ENCODE results near the gene AEBP1. TPM values are rescaled to one million over a fixed set of nuclear protein-coding genes. Genes with fewer than 3 reads are reported as not detected.

AEBP1 gene
- total RNA-seq, 1 donor from 2014 or later, result 0.26 TPM

GRCh38 chr7:44112231-44112996 lies 8.3 kb downstream of the AEBP1 start:
- peak; percentile 43 for FAIRE-seq
- H3K4me3 ChIP-seq (ENCODE audit: low read depth, low read length), result no peak overlapping the region
- H3K27me3 ChIP-seq (ENCODE audit: control insufficient read depth, insufficient read depth, low read length), result no peaks in the 10 kb centered on the region
- DNase-seq (ENCODE audit: low read depth), result no peak
- peaks cover 7% of the 10 kb centered on the region for H3K36me3 ChIP-seq (ENCODE audit: control insufficient read depth, insufficient read depth, low read length)
- peak; percentile 5 for TF ChIP-seq CTCF (IDR thresholded peaks at IDR 0.05; ENCODE audit: insufficient read depth, low read length, severe bottlenecking)

GRCh38 chr7:44112997-44113763 lies 9.0 kb downstream of the AEBP1 start:
- H3K27me3 ChIP-seq (ENCODE audit: control insufficient read depth, insufficient read depth, low read length), result no peaks in the 10 kb centered on the region
- FAIRE-seq (no peak), DNase-seq (ENCODE audit: low read depth) (no peak)
- no peak overlapping the region for H3K4me3 ChIP-seq (ENCODE audit: low read depth, low read length)
- TF ChIP-seq CTCF (IDR thresholded peaks at IDR 0.05; ENCODE audit: insufficient read depth, low read length, severe bottlenecking), result no peak
- peaks cover 8% of the 10 kb centered on the region for H3K36me3 ChIP-seq (ENCODE audit: control insufficient read depth, insufficient read depth, low read length)

- Histone ChIP-seq H3K36me3 (ENCODE audit: control insufficient read depth, insufficient read depth, low read length) (peaks cover 9% of the 10 kb centered on the region), H3K27me3 (ENCODE audit: control insufficient read depth, insufficient read depth, low read length) (no peaks in the 10 kb centered on the region), H3K4me3 (ENCODE audit: low read depth, low read length) (no peak overlapping the region)
- TF ChIP-seq CTCF (IDR thresholded peaks at IDR 0.05; ENCODE audit: insufficient read depth, low read length, severe bottlenecking), result no peak
- FAIRE-seq (no peak), DNase-seq (ENCODE audit: low read depth) (no peak)
Observed at GRCh38 chr7:44113764-44114354, 9.7 kb downstream of the AEBP1 start.

- peaks cover 12% of the 10 kb centered on the region for H3K36me3 ChIP-seq (ENCODE audit: control insufficient read depth, insufficient read depth, low read length)
- DNase-seq (ENCODE audit: low read depth), result no peak
Observed at GRCh38 chr7:44114586-44115310, 10.6 kb downstream of the AEBP1 start.

More at GRCh38 chr7:44114586-44115310, 10.6 kb downstream of the AEBP1 start:
- FAIRE-seq, result peak; percentile 13
- TF ChIP-seq CTCF (IDR thresholded peaks at IDR 0.05; ENCODE audit: insufficient read depth, low read length, severe bottlenecking), result no peak
- no peaks in the 10 kb centered on the region for H3K27me3 ChIP-seq (ENCODE audit: control insufficient read depth, insufficient read depth, low read length)
- no peak overlapping the region for H3K4me3 ChIP-seq (ENCODE audit: low read depth, low read length)
